Endodermal cell (in vitro differentiated cells): ENCODE data around the gene IL21R. TPM values are rescaled to one million over a fixed set of nuclear protein-coding genes. Genes with fewer than 3 reads are reported as not detected.

ENCODE experiments used
- DNase-seq: peaks from one replicate; pipeline ENCODE4 v3.0.0-alpha.2; 2017
- H3K27ac ChIP-seq: 2 replicates; pipeline ENCODE4 v1.5.1; 2013; ENCODE audit warnings: mild to moderate bottlenecking, low read depth, low read length, moderate library complexity
- H3K27me3 ChIP-seq: 2 replicates; pipeline ENCODE4 v1.6.1; 2013; ENCODE audit warnings: mild to moderate bottlenecking, low read length, moderate library complexity; ENCODE audit not compliant: insufficient read depth, control insufficient read depth, poor library complexity, severe bottlenecking
- H3K36me3 ChIP-seq: 2 replicates; pipeline ENCODE4 v1.7.0; 2013; ENCODE audit warnings: mild to moderate bottlenecking, low read length, moderate library complexity; ENCODE audit not compliant: control insufficient read depth, insufficient read depth
- H3K4me1 ChIP-seq: one replicate; pipeline ENCODE4 v1.7.0; 2013; ENCODE audit warnings: low read length; ENCODE audit not compliant: control insufficient read depth, insufficient read depth
- H3K4me3 ChIP-seq: 2 replicates; pipeline ENCODE4 v1.5.1; 2013; ENCODE audit warnings: mild to moderate bottlenecking, low read length, moderate library complexity
- H3K9ac ChIP-seq: 2 replicates; pipeline ENCODE4 v1.6.1; 2013; ENCODE audit warnings: mild to moderate bottlenecking, low read length, moderate library complexity; ENCODE audit not compliant: poor library complexity, severe bottlenecking; ENCODE audit errors: extremely low read depth
- H3K9me3 ChIP-seq: 2 replicates; pipeline ENCODE4 v1.6.1; 2013; ENCODE audit warnings: mild to moderate bottlenecking, low read length, moderate library complexity; ENCODE audit not compliant: control insufficient read depth
- H3K27ac Mint-ChIP-seq: 2 replicates; pipeline ENCODE4 v1.8.0; 2020; ENCODE audit warnings: mixed read lengths
- H3K27me3 Mint-ChIP-seq: 2 replicates; pipeline ENCODE4 v1.8.0; 2021; ENCODE audit warnings: mild to moderate bottlenecking, mixed read lengths; ENCODE audit not compliant: insufficient read depth
- H3K36me3 Mint-ChIP-seq: 2 replicates; pipeline ENCODE4 v1.8.0; 2020; ENCODE audit warnings: low read depth, mixed read lengths
- H3K4me1 Mint-ChIP-seq: 2 replicates; pipeline ENCODE4 v1.8.0; 2020; ENCODE audit warnings: mixed read lengths
- H3K4me3 Mint-ChIP-seq: 2 replicates; pipeline ENCODE4 v1.8.0; 2020; ENCODE audit warnings: mild to moderate bottlenecking, moderate library complexity, mixed read lengths
- H3K9me3 Mint-ChIP-seq: 2 replicates; pipeline ENCODE4 v1.8.0; 2020; ENCODE audit warnings: mild to moderate bottlenecking, mixed read lengths
- WGBS, 2 experiments: methylation state at CpG; one replicate each; pipeline versions ENCODE4 v1.1.5 to v1.1.7; 2013; ENCODE audit warnings: missing lambda C conversion rate in 2 of 2, mixed read lengths in 1 of 2; ENCODE audit not compliant: insufficient coverage in 1 of 2, insufficient read length in 1 of 2; 5-methylcytosine and 5-hydroxymethylcytosine counted together
- total RNA-seq, 2 donors: library from RNA; stranded (reverse); fragmentation: NEBNext Ultra II Directional in 1 of 2; extraction: Animal tissue kit (Norgen Biotek cat#: 25700) in 1 of 2; gene quantifications; 2 replicates in 1 of 2; 3 replicates in 1 of 2; pipeline ENCODE4 v1.2.1, GENCODE V29; 2021
- TF ChIP-seq, protein P1 (sequence below): fragments of 200-600 bp; sonication (generic); conservative IDR thresholded peaks from 2 replicates; pipeline ENCODE4 v1.5.0; 2021; ENCODE audit warnings: antibody characterized with exemption, mild to moderate bottlenecking

The IL21R gene
- total RNA-seq, 2 donors from 2014 or later, result 0.18 TPM; not detected in 1

DNA sequence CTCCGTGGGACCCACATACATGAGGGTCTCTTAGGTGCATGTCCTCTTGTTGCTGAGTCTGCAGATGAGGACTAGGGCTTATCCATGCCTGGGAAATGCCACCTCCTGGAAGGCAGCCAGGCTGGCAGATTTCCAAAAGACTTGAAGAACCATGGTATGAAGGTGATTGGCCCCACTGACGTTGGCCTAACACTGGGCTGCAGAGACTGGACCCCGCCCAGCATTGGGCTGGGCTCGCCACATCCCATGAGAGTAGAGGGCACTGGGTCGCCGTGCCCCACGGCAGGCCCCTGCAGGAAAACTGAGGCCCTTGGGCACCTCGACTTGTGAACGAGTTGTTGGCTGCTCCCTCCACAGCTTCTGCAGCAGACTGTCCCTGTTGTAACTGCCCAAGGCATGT is 38.2 kb upstream of the IL21R start:
- no peaks in the 10 kb centered on the region for H3K4me1 ChIP-seq
- peaks cover 7% of the 10 kb centered on the region for H3K9me3 ChIP-seq
- no peaks in the 10 kb centered on the region for H3K27me3 Mint-ChIP-seq
- no peaks in the 10 kb centered on the region for H3K9me3 Mint-ChIP-seq
- H3K27ac Mint-ChIP-seq, result no peak overlapping the region
- H3K36me3 Mint-ChIP-seq, result peaks cover 32% of the 10 kb centered on the region
- H3K9ac ChIP-seq, result no peak overlapping the region
- H3K4me1 Mint-ChIP-seq, result peaks cover 8% of the 10 kb centered on the region
- no peak overlapping the region for H3K4me3 Mint-ChIP-seq
- H3K27me3 ChIP-seq, result no peaks in the 10 kb centered on the region
- peaks cover 16% of the 10 kb centered on the region for H3K36me3 ChIP-seq
- 92 to 93% methylated on average over 9 of the region's 9 CpGs for WGBS, 2 experiments
- no peak overlapping the region for H3K4me3 ChIP-seq
- TF ChIP-seq, protein P1, sequence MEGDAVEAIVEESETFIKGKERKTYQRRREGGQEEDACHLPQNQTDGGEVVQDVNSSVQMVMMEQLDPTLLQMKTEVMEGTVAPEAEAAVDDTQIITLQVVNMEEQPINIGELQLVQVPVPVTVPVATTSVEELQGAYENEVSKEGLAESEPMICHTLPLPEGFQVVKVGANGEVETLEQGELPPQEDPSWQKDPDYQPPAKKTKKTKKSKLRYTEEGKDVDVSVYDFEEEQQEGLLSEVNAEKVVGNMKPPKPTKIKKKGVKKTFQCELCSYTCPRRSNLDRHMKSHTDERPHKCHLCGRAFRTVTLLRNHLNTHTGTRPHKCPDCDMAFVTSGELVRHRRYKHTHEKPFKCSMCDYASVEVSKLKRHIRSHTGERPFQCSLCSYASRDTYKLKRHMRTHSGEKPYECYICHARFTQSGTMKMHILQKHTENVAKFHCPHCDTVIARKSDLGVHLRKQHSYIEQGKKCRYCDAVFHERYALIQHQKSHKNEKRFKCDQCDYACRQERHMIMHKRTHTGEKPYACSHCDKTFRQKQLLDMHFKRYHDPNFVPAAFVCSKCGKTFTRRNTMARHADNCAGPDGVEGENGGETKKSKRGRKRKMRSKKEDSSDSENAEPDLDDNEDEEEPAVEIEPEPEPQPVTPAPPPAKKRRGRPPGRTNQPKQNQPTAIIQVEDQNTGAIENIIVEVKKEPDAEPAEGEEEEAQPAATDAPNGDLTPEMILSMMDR, result no peak
- H3K27ac ChIP-seq, result no peak overlapping the region
- no peak for DNase-seq

DNA sequence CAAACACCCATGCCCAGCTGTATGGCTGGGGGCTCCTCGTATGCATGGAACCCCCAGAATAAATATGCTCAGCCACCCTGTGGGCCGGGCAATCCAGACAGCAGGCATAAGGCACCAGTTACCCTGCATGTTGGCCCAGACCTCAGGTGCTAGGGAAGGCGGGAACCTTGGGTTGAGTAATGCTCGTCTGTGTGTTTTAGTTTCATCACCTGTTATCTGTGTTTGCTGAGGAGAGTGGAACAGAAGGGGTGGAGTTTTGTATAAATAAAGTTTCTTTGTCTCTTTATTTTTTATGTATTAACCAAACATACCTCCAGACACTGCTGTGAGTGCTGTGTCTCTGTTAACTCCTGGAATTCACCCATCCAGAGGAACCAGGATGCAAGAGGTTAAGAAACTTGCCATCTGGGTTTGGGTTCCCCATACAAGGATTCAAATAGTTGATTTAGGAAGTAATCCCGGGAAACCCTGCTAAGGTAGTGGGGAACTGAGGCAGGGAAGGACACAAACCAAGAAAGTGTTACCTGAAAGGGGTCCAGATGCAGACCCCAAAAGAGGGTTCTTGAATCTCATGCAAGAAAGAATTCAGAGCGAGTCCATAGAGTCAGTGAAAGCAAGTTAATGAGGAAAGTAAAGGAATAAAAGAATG is 37.4 kb upstream of the IL21R start:
- H3K4me1 Mint-ChIP-seq, result peaks cover 8% of the 10 kb centered on the region
- Histone ChIP-seq H3K4me3 (no peak overlapping the region), H3K4me1 (no peaks in the 10 kb centered on the region), H3K27me3 (no peaks in the 10 kb centered on the region), H3K9me3 (peaks cover under 1% of the 10 kb centered on the region), H3K36me3 (peaks cover 8% of the 10 kb centered on the region), H3K27ac (no peak overlapping the region), H3K9ac (no peak overlapping the region)
- H3K4me3 Mint-ChIP-seq, result no peak overlapping the region
- WGBS, 2 experiments, result 86 to 93% methylated on average over 2 to 6 of the region's 6 CpGs
- H3K9me3 Mint-ChIP-seq, result no peaks in the 10 kb centered on the region
- no peaks in the 10 kb centered on the region for H3K27me3 Mint-ChIP-seq
- TF ChIP-seq, protein P1, result no peak
- DNase-seq, result no peak
- peaks cover 23% of the 10 kb centered on the region for H3K36me3 Mint-ChIP-seq
- H3K27ac Mint-ChIP-seq, result peak overlapping the region; percentile 55

DNA sequence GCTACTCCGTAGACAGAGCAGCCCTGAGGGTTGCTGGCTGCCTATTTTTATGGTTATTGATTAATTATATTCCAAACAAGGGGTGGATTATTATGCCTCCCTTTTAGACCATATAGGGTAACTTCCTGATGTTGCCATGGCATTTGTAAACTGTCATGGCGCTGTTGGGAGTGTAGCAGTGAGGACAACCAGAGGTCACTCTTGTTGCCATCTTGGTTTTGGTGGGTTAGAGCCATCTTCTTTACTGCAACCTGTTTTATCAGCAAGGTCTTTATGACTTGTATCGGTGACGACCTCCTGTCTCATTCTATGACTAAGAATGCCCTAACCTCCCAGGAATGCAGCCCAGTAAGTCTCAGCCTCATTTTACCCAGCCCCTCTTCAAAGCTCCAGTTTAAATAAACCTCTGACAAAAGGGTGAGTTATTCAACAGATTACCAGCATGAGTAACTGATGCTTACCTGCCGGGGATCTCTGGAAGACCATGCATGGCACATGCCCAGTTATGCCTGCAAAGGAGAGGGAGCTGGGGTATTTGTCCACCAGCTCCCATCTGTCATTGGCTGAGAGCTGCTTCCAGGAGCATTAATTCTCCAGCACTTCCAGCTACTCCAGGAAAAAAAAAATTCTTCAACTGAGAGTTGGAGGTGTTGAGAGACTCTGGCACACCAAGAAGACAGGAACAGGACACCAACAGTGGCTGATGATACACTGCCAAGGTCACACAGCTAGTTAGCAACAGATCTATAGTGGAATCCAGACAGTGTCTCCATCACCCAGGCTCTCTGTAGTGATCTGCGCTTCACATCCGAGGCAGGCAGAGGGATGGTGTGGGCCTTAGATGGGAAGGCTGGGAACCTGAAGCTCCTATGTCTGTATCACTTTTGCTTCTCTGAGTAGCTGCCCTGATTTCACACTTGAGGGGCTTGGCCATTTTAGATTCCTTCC is 36.6 kb upstream of the IL21R start:
- 86 to 90% methylated on average over 6 to 7 of the region's 7 CpGs for WGBS, 2 experiments
- Mint-ChIP-seq H3K36me3 (peaks cover 21% of the 10 kb centered on the region), H3K4me1 (peaks cover 8% of the 10 kb centered on the region), H3K9me3 (no peaks in the 10 kb centered on the region), H3K27ac (no peak overlapping the region), H3K4me3 (no peak overlapping the region), H3K27me3 (no peaks in the 10 kb centered on the region)
- Histone ChIP-seq H3K36me3 (peaks cover 7% of the 10 kb centered on the region), H3K4me3 (no peak overlapping the region), H3K9me3 (no peaks in the 10 kb centered on the region), H3K4me1 (no peaks in the 10 kb centered on the region), H3K27me3 (no peaks in the 10 kb centered on the region), H3K27ac (no peak overlapping the region), H3K9ac (no peak overlapping the region)
- TF ChIP-seq, protein P1, result no peak
- DNase-seq, result no peak
